Gastrocnemius medialis (tissue), 4 donors: Measurements from ENCODE around the gene PF4V1. TPM values are rescaled to one million over a fixed set of nuclear protein-coding genes. Genes with fewer than 3 reads are reported as not detected.

Source experiments
- ATAC-seq, 2 donors: fragments of 150-250 bp; one replicate each; pipeline ENCODE4 v1.9.1; 2016
- DNase-seq, 2 donors: peaks; one replicate each; pipeline ENCODE4 v3.0.0-alpha.2; 2019
- H3K27ac ChIP-seq, 4 donors: fragments of 200-600 bp; sonication (generic); 1 replicate in 1 of 4; 2 replicates in 3 of 4; pipeline ENCODE4 v1.5.1; 2016 to 2018; ENCODE audit warnings: mild to moderate bottlenecking in 2 of 4, moderate library complexity in 1 of 4
- H3K27me3 ChIP-seq, 3 donors: fragments of 200-600 bp; sonication (generic) in 2 of 3; 1 replicate in 1 of 3; 2 replicates in 2 of 3; pipeline versions ENCODE4 v1.5.1 to v1.6.0; 2016 to 2019; ENCODE audit warnings: mild to moderate bottlenecking in 1 of 3, moderate library complexity in 1 of 3
- H3K36me3 ChIP-seq, 2 donors: fragments of 200-600 bp; sonication (generic) in 1 of 2; one replicate each; pipeline ENCODE4 v1.5.1; 2017 to 2018
- H3K4me1 ChIP-seq, 2 donors: fragments of 200-600 bp; sonication (generic) in 1 of 2; one replicate each; pipeline ENCODE4 v1.5.1; 2016 to 2017; ENCODE audit warnings: mild to moderate bottlenecking in 2 of 2
- H3K4me3 ChIP-seq, 4 donors: fragments of 200-600 bp; sonication (generic) in 3 of 4; 1 replicate in 1 of 4; 2 replicates in 3 of 4; pipeline ENCODE4 v1.5.1; 2016 to 2019; ENCODE audit warnings: mild to moderate bottlenecking in 2 of 4
- H3K9me3 ChIP-seq, 3 donors: fragments of 200-600 bp; sonication (generic) in 2 of 3; 1 replicate in 1 of 3; 2 replicates in 2 of 3; pipeline ENCODE4 v1.5.1; 2016 to 2019
- POLR2A ChIP-seq, 2 donors: fragments of 450-650 bp; IDR thresholded peaks; one replicate each; pipeline ENCODE4 v1.6.1; 2017; ENCODE audit warnings: antibody characterized with exemption in 2 of 2, mild to moderate bottlenecking in 2 of 2, moderate library complexity in 2 of 2
- in situ Hi-C, 4 donors: fragments of 200-750 bp; cut with MboI; loops; one replicate each; pipeline versions ENCODE4 v1.15.0 to v1.8.0; 2017; ENCODE audit warnings: low sequenced_read_pairs in 4 of 4
- intact Hi-C: fragments of 100-400 bp; cut with DNase I; formaldehyde crosslinking; loops from one replicate; pipeline ENCODE4 v1.15.1; 2023; ENCODE audit warnings: low total_unique reads
- total RNA-seq, 4 donors: library from RNA; depleted of rRNA; stranded (reverse); fragments of >200 nt; gene quantifications; one replicate each; pipeline versions ENCODE4 v1.1.0 to v1.2.3, GENCODE V29; 2016
- TF ChIP-seq, protein P1 (sequence below), 5 experiments: fragments of 450-650 bp in 3 of 5; fragments of 200-600 bp in 2 of 5; sonication (generic) in 2 of 5; IDR thresholded peaks in 4 of 5; conservative IDR thresholded peaks in 1 of 5; 1 replicate in 4 of 5; 2 replicates in 1 of 5; pipeline ENCODE4 v1.5.1; 2016 to 2019; ENCODE audit warnings: antibody characterized with exemption in 5 of 5, mild to moderate bottlenecking in 3 of 5, moderate library complexity in 3 of 5

PF4V1 gene
- total RNA-seq, 4 donors from 2014 or later: not detected

DNA sequence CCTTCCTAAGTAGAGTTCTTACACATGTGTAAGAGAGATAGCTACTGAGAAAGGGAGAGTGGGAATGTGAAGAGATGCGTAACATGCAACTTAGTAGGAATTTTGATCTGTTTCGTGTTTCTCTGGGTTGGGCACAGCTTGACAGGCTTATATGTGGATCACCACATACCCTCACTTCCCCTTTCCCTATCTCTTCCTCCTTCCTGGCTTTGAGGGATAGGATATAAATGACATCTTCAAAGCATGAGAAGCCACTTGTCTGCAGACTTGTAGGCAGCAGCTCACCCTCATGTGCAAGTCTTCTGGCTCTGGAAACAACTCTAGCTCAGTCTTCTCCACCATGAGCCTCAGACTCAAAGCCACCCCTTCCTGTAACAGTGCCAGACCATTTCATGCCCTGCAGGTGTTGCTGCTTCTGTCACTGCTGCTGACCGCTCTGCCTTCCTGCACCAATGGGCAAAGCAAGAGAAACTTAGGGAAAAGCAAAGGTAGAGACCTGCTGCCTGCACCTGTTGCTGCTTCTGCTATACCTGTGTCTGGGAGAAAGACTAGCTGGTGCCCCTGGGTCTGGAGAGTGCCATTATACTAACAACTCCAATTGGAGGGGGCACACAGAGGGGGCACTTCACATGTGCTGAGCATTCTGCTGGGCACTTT, 5.4 kb upstream of the PF4V1 start:
- ATAC-seq: no peak
- no peak overlapping the region for H3K4me3 ChIP-seq
- no peaks in the 10 kb centered on the region for H3K4me1 ChIP-seq
- no peak for DNase-seq
- peaks cover 0 to 2% (median 0%) of the 10 kb centered on the region in 3 donors for H3K27me3 ChIP-seq
- in situ Hi-C loops (no loop called here), intact Hi-C loops (no loop called here)
- H3K27ac ChIP-seq: no peak overlapping the region
- no peaks in the 10 kb centered on the region for H3K36me3 ChIP-seq
- no peaks in the 10 kb centered on the region for H3K9me3 ChIP-seq
- TF ChIP-seq POLR2A (IDR thresholded peaks at IDR 0.05): no peak
- TF ChIP-seq, protein P1, sequence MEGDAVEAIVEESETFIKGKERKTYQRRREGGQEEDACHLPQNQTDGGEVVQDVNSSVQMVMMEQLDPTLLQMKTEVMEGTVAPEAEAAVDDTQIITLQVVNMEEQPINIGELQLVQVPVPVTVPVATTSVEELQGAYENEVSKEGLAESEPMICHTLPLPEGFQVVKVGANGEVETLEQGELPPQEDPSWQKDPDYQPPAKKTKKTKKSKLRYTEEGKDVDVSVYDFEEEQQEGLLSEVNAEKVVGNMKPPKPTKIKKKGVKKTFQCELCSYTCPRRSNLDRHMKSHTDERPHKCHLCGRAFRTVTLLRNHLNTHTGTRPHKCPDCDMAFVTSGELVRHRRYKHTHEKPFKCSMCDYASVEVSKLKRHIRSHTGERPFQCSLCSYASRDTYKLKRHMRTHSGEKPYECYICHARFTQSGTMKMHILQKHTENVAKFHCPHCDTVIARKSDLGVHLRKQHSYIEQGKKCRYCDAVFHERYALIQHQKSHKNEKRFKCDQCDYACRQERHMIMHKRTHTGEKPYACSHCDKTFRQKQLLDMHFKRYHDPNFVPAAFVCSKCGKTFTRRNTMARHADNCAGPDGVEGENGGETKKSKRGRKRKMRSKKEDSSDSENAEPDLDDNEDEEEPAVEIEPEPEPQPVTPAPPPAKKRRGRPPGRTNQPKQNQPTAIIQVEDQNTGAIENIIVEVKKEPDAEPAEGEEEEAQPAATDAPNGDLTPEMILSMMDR (IDR thresholded peaks at IDR 0.05 in 4 of 5, conservative IDR thresholded peaks at IDR 0.05 in 1 of 5): no peak

- intact Hi-C loops: no loop called here
- ATAC-seq (no peak), DNase-seq (no peak)
- Histone ChIP-seq H3K4me3 (no peak overlapping the region), H3K27me3 (peaks cover 0 to 4% (median 0%) of the 10 kb centered on the region in 3 donors), H3K9me3 (no peaks in the 10 kb centered on the region), H3K27ac (no peak overlapping the region), H3K4me1 (no peaks in the 10 kb centered on the region), H3K36me3 (no peaks in the 10 kb centered on the region)
- TF ChIP-seq, protein P1 (IDR thresholded peaks at IDR 0.05 in 4 of 5, conservative IDR thresholded peaks at IDR 0.05 in 1 of 5): no peak
- TF ChIP-seq POLR2A (IDR thresholded peaks at IDR 0.05): no peak
- in situ Hi-C loops: no loop called here
Measured at GRCh38 chr4:73848183-73848777, 4.8 kb upstream of the PF4V1 start.

GRCh38 chr4:73850261-73850970, 2.7 kb upstream of the PF4V1 start:
- in situ Hi-C loops: no loop called here
- DNase-seq: no peak
- Histone ChIP-seq H3K36me3 (no peaks in the 10 kb centered on the region), H3K4me1 (no peaks in the 10 kb centered on the region), H3K9me3 (no peaks in the 10 kb centered on the region), H3K4me3 (no peak overlapping the region), H3K27me3 (peaks cover 0 to 5% (median 0%) of the 10 kb centered on the region in 3 donors), H3K27ac (no peak overlapping the region)
- intact Hi-C loops: no loop called here
- ATAC-seq: no peak
- TF ChIP-seq, protein P1 (IDR thresholded peaks at IDR 0.05 in 4 of 5, conservative IDR thresholded peaks at IDR 0.05 in 1 of 5): no peak
- TF ChIP-seq POLR2A (IDR thresholded peaks at IDR 0.05): no peak

DNA sequence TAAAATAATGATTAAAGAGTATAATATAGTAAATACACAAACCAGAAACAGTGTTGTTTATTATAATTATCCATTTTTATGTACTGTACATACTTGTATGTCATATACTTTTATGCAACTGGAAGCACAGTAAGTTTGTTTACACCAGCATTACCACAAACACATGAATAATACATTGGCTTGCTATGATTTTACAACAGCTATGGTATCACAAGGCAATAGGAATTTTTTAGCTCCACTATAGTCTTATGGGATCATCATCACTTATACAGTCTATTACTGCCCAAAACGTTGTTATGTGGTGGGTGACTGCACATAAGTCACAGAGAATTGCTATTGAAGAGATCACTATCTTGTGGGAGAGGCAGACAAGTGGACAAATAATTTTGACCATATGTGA, 1.8 kb upstream of the PF4V1 start:
- Histone ChIP-seq H3K27me3 (peaks cover 0 to 5% (median 0%) of the 10 kb centered on the region in 3 donors), H3K9me3 (no peaks in the 10 kb centered on the region), H3K4me1 (no peaks in the 10 kb centered on the region), H3K27ac (no peak overlapping the region), H3K36me3 (no peaks in the 10 kb centered on the region), H3K4me3 (no peak overlapping the region)
- TF ChIP-seq, protein P1 (IDR thresholded peaks at IDR 0.05 in 4 of 5, conservative IDR thresholded peaks at IDR 0.05 in 1 of 5): no peak
- no peak for TF ChIP-seq POLR2A (IDR thresholded peaks at IDR 0.05)
- no peak for ATAC-seq
- in situ Hi-C loops (no loop called here), intact Hi-C loops (no loop called here)
- no peak for DNase-seq
